HUES6 (cell line): ENCODE results near the gene GMDS.
"Not testable (repeated sequence)": the region's sequence is repeated elsewhere in the genome, so short reads cannot be mapped to it uniquely, and the experiment has no call there.

Experiments used
- H3K27ac ChIP-seq: 2 replicates; pipeline ENCODE4 v1.7.0; 2013; ENCODE audit warnings: low read depth, mild to moderate bottlenecking, low read length, inconsistent platforms
- H3K27me3 ChIP-seq: 2 replicates; pipeline ENCODE4 v1.6.1; 2013; ENCODE audit warnings: low read length; ENCODE audit not compliant: control insufficient read depth, insufficient read depth
- H3K36me3 ChIP-seq: 2 replicates; pipeline ENCODE4 v1.6.1; 2013; ENCODE audit warnings: low read length; ENCODE audit not compliant: control insufficient read depth, insufficient read depth
- H3K4me1 ChIP-seq: 2 replicates; pipeline ENCODE4 v1.6.1; 2013; ENCODE audit warnings: low read length; ENCODE audit not compliant: control insufficient read depth, insufficient read depth
- H3K4me3 ChIP-seq: 2 replicates; pipeline ENCODE4 v1.5.1; 2013; ENCODE audit warnings: low read depth, low read length
- H3K9ac ChIP-seq: one replicate; pipeline ENCODE4 v1.6.1; 2013; ENCODE audit warnings: mild to moderate bottlenecking, low read length
- H3K9me3 ChIP-seq: 2 replicates; pipeline ENCODE4 v1.6.1; 2013; ENCODE audit warnings: low read depth, low read length; ENCODE audit not compliant: control insufficient read depth, insufficient read depth

The GMDS gene

DNA sequence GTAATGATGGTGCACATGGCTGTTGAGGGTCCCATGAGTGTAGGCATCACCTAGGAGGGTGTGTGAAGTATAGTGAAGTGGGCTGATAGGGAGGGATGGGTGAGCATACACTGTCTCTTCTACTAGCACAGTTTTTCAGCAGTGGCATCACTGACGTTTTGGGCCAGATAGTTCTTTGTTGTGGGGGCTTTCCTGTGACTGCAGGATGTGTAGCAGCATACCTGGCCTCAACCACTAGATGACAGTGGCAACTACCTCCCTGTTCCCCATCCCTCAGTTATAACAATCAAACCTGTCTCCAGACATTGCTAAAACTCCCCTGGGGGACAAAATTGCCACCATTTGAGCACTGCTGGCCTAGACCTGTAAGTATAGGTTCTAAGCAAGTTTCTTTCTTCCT is 396.7 kb downstream of the GMDS start:
- H3K9me3 ChIP-seq: peaks cover 22% of the 10 kb centered on the region
- H3K4me3 ChIP-seq: no peak overlapping the region
- H3K4me1 ChIP-seq: no peaks in the 10 kb centered on the region
- no peaks in the 10 kb centered on the region for H3K36me3 ChIP-seq
- no peaks in the 10 kb centered on the region for H3K27me3 ChIP-seq
- no peak overlapping the region for H3K27ac ChIP-seq
- H3K9ac ChIP-seq: no peak overlapping the region

DNA sequence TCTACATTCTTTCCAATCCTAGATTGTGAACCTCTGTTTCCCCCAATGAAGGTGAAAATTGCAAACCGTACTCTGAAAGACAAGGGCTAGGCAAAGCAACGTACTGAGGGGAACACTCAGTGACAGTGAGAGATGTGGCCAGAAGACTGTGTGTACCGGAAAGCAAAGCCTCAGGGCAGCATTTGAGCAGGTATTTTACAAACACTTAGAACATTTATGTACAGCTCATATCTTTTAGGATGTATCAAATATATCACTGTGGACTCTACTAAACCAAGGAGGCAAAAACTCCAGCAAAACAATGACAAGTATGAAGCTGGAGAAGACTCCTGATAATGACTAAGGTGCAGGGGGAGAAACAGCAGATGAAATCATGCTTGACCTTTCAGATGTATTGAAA is 398.8 kb downstream of the GMDS start:
- no peaks in the 10 kb centered on the region for H3K27me3 ChIP-seq
- no peak overlapping the region for H3K27ac ChIP-seq
- H3K9me3 ChIP-seq: peaks cover 22% of the 10 kb centered on the region
- no peaks in the 10 kb centered on the region for H3K4me1 ChIP-seq
- no peaks in the 10 kb centered on the region for H3K36me3 ChIP-seq
- H3K9ac ChIP-seq: no peak overlapping the region
- H3K4me3 ChIP-seq: no peak overlapping the region

DNA sequence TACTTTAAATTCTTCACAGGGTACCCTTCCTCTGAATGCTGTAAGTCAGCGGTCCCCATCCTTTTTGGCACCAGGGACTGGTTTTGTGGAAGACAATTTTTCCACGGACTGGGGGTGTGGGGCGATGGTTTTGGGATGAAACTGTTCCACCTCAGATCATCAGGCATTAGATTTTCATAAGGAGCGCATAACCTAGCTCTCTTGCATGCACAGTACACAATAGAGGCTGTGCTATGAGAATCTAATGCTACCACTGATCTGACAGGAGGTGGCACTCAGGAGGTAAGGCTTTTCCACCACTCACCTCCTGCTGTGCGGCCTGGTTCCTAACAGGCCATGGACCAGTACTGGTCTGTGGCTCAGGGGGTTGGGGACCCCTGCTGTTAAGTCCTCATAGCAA is 399.9 kb downstream of the GMDS start:
- H3K36me3 ChIP-seq, H3K27ac ChIP-seq, H3K27me3 ChIP-seq, H3K4me3 ChIP-seq, H3K9ac ChIP-seq, H3K4me1 ChIP-seq: not testable (repeated sequence)
- peaks cover 22% of the 10 kb centered on the region for H3K9me3 ChIP-seq

DNA sequence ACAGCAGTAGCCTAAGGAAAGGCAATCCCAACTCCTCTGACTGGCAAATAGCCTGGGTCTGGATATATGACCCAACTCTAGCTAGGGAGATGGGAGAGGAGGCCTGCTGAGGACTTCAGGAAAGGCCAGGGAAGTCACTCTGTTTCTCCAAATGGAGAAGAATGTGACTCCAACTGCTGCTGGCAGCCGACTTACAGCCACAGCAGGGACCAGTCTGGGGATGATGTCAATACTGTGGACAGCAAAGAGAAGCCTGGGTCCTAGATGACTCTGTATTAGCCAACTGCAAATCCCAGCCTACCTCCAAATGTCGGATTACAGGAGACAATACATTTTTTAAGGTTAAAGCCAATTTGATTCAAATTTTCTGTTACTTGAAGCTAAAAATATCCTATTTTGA is 403.1 kb downstream of the GMDS start:
- no peak overlapping the region for H3K4me3 ChIP-seq
- H3K9me3 ChIP-seq: peaks cover 22% of the 10 kb centered on the region
- no peak overlapping the region for H3K9ac ChIP-seq
- H3K27me3 ChIP-seq: no peaks in the 10 kb centered on the region
- H3K36me3 ChIP-seq: no peaks in the 10 kb centered on the region
- peaks cover 16% of the 10 kb centered on the region for H3K4me1 ChIP-seq
- H3K27ac ChIP-seq: no peak overlapping the region

DNA sequence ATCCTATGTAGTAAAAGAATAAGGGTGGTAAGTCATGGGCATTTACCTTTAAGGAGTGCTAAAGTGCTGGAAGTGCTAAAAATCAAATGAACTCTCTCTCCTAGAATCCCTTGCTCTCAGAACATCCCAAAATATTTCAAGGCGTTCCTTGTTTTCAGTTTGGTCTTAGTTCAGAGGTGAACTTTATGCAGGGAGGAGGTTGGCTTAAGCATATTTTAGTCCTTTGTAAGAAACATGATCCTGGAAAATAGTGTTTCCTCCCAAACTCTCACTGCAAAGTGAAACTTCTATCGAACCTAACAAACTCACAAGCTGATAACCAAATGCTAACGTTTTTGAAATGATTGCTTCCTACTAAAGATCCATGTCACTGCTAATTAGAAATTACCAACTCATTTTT is 404.3 kb downstream of the GMDS start:
- H3K36me3 ChIP-seq: no peaks in the 10 kb centered on the region
- no peaks in the 10 kb centered on the region for H3K27me3 ChIP-seq
- no peak overlapping the region for H3K27ac ChIP-seq
- H3K4me1 ChIP-seq: peaks cover 17% of the 10 kb centered on the region
- peaks cover 17% of the 10 kb centered on the region for H3K9me3 ChIP-seq
- no peak overlapping the region for H3K4me3 ChIP-seq
- H3K9ac ChIP-seq: no peak overlapping the region

DNA sequence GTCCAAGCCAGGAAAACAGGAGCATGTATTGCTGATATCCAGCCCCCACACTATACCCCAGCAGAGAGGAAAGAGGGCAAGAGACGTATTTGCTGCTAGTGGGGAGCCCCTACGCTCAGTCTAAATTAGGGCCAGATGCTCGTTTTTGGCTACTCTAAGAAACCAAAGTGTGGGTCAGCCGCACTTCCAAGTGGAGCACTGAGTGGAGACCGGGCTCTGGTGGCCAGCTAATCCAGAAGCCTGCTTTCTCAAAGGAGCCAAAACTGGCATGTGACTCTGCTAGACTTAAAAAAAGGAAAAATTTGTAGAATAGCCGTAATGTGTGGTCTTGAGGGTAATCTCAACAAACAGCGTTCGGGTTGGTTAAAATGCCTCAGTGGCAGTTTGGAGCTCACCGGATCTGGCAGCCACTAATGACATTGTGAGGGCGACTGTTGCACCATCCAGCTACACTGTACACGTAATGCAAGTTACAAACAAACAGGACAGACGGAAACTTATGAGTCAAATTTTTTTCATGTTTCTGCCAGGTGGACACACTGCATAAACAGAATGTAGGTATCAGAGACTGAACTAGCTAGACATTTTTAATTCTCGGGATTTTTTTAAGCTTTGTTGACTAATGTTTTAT is 404.8 kb downstream of the GMDS start:
- Histone ChIP-seq H3K4me1 (peaks cover 17% of the 10 kb centered on the region), H3K27me3 (no peaks in the 10 kb centered on the region), H3K9ac (no peak overlapping the region), H3K27ac (no peak overlapping the region), H3K4me3 (no peak overlapping the region), H3K9me3 (peaks cover 11% of the 10 kb centered on the region), H3K36me3 (no peaks in the 10 kb centered on the region)

DNA sequence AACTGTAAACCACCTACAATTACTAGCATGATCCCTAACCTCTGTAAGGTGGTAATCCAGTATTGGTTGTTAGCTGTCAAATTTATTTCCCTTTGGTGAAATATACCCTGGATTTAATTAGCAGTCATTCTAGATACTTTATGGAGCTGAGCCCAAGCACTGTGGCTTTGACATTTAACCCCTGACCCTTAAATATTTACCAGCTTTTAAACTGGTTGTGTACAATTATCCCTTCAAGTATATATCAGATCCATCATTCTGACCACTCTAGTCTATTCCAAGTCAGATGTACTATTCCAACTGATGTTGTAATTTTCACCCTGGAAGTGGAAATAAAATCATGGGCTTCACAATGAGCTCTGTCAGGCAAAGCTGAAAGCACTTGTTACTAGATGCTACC is 406.0 kb downstream of the GMDS start:
- no peaks in the 10 kb centered on the region for H3K36me3 ChIP-seq
- H3K27me3 ChIP-seq: no peaks in the 10 kb centered on the region
- H3K27ac ChIP-seq: no peak overlapping the region
- H3K4me1 ChIP-seq: peaks cover 26% of the 10 kb centered on the region
- no peaks in the 10 kb centered on the region; the same call in 1 of the 2 replicates for H3K9me3 ChIP-seq
- no peak overlapping the region for H3K9ac ChIP-seq
- no peak overlapping the region for H3K4me3 ChIP-seq

DNA sequence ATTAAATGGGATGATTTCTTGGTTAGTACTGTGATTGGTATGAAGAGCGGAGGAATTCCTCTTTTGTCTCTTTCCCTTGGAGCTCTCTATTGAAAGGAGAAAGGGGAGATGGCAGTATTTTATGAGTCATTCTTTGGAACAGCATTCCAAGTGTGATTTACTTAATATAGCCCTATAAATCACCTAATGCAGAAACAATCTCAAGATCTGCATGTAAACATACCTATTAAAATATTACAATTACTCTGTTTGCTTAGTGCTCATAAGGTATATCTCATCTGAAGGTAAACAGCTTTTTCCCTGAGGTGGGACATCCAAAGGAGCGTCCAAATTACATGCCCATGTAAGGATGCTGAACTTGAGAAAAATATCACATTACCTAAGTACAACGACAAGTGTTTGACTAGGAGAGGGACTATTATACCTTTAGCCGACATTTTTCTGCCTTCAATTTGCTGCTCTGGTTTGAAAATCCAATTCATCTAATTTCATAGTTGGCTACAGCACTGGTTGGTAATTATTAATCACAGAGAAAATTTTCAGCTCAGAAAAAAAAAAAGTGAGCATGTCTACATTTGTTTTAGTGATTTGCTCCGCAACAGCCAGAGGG is 406.7 kb downstream of the GMDS start:
- H3K27ac ChIP-seq: no peak overlapping the region
- peaks cover 31% of the 10 kb centered on the region for H3K4me1 ChIP-seq
- H3K9ac ChIP-seq: no peak overlapping the region
- no peaks in the 10 kb centered on the region for H3K27me3 ChIP-seq
- H3K4me3 ChIP-seq: no peak overlapping the region
- H3K36me3 ChIP-seq: no peaks in the 10 kb centered on the region
- no peaks in the 10 kb centered on the region for H3K9me3 ChIP-seq

DNA sequence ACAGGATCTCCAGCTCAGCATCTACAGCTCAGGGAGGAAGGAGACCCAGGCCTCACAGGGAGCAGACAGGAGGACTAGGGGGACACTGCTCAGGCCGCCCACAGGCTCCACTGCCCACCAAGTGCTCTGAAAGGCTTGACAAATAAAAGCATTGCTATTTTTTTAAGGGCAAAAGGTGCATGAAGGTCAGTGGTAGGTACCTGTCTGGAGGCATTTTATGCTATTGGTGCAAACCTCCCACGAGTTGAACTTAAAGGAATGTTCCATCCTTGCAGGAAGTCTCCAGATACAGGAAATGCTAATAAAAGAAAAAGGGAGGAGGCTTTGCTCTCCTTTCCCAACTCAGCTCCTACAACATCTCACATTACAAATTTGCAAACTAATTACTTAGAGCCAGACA is 407.6 kb downstream of the GMDS start:
- peaks cover 38% of the 10 kb centered on the region for H3K4me1 ChIP-seq
- no peak overlapping the region for H3K27ac ChIP-seq

DNA sequence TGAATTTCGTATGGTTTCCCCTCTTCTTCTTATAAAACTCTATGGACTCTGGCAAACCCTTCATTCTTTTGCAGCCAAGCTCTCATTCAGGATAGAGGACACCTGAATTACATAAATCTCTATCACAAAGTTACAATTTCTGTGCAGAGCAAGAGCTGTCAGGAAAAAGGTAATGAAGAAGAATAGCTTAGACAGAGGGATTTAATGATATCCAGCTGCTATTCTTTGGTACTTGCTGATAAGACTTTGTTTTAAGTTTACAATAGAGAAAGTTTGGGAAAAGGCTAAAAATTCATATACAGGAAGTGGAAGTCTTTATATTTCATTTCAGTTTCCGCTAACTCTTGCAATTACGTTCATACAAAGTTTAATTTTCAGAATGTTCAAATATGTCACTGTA is 408.7 kb downstream of the GMDS start:
- Histone ChIP-seq H3K4me1 (peaks cover 43% of the 10 kb centered on the region), H3K9ac (no peak overlapping the region), H3K4me3 (no peak overlapping the region), H3K27me3 (no peaks in the 10 kb centered on the region), H3K36me3 (no peaks in the 10 kb centered on the region), H3K9me3 (no peaks in the 10 kb centered on the region), H3K27ac (no peak overlapping the region)

More for the DNA sequence above, 407.6 kb downstream of the GMDS start:
- H3K36me3 ChIP-seq: no peaks in the 10 kb centered on the region
- no peak overlapping the region for H3K4me3 ChIP-seq
- no peak overlapping the region for H3K9ac ChIP-seq
- no peaks in the 10 kb centered on the region for H3K9me3 ChIP-seq
- no peaks in the 10 kb centered on the region for H3K27me3 ChIP-seq

DNA sequence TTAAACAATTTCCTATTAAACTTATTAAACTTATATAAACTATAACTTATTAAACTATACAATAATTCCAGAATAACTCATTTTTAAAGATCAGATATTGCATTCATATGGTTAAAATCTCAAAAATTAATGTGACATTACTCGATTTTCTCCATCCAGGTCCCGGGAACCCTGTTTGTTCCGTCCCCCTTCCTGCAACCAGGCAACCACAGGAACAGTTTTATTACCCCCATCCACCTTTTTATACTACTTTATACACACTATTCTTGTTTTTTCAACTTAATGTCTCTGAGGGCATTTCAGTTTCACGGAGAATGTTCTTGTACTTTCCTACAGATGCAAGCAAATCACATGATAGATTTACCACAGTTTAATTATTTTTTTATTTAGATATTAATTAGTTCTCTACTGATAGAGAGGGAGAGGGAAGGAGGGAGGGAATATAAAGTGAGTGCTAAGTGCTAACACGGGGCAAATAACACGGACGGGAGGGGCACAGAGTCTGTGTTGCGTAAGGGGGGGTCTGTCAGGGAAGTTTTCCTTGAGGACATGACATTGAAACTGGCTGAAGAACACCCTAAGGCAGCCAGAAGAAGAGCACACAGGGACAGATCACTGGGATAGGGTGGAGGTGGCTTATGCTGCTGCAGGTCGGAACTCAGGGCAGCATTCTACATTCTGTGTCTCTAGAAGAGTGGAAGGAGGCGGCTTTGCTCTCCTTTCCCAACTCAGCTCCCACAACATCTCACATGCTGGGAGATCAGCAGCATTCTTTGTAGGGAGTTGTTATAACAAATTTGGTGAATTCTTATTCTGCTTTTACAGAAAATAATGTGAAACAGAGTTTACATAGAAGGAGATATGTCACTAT is 410.5 kb downstream of the GMDS start:
- H3K4me1 ChIP-seq: peaks cover 43% of the 10 kb centered on the region
- H3K9me3 ChIP-seq: no peaks in the 10 kb centered on the region
- no peaks in the 10 kb centered on the region for H3K27me3 ChIP-seq
- no peaks in the 10 kb centered on the region for H3K36me3 ChIP-seq
- H3K9ac ChIP-seq: no peak overlapping the region
- H3K4me3 ChIP-seq: no peak overlapping the region
- no peak overlapping the region for H3K27ac ChIP-seq
